GM12874 (cell line): ENCODE measurements around the gene KRTAP10-5.

Source experiments
- TF ChIP-seq, protein P1 (sequence below): IDR thresholded peaks from 2 replicates; pipeline ENCODE4 v1.5.1; 2011; ENCODE audit warnings: low read depth, mild to moderate bottlenecking, control low read depth, low read length, moderate library complexity; ENCODE audit not compliant: insufficient read depth

KRTAP10-5 gene

DNA sequence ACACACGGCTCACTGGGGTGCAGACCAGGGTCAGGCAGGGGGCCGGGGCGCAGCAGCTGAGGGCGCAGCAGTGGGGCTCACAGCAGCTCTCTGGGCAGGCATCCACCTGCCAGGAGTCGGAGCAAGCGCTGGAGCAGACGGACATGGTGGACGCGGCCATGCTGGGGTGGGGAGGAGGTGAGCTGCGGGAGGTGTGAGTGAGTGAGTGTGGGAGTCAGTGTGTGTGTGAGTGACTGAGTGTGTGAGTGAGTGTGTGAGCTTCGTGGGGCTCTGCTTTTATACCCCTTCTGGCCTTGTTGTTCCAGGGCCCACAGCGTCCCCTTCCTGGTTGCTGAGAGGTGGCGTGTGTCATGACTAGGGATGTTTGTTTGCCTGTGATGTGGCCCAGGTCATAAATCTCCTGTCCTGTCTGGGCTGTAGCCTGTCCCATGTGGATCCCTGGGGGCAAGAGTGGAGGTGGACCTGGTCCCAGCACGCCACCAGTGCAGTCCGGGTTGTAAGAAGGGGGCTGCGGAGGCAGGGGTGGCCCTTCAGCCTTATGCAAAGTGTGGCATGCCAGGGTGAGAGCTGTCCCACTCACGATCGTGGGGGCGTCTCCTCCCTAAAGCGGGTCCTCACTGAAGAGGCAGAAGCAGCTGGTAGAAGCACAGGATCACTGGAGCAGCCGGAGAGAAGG, 40.3 kb downstream of the KRTAP10-5 start, which contains the start of gene KRTAP10-1:
KRTAP10-1 (minus strand) TSS at position 205 of the 676 bp plus-strand sequence; CDS start at position 160, 45 bp downstream.
- TF ChIP-seq, protein P1, sequence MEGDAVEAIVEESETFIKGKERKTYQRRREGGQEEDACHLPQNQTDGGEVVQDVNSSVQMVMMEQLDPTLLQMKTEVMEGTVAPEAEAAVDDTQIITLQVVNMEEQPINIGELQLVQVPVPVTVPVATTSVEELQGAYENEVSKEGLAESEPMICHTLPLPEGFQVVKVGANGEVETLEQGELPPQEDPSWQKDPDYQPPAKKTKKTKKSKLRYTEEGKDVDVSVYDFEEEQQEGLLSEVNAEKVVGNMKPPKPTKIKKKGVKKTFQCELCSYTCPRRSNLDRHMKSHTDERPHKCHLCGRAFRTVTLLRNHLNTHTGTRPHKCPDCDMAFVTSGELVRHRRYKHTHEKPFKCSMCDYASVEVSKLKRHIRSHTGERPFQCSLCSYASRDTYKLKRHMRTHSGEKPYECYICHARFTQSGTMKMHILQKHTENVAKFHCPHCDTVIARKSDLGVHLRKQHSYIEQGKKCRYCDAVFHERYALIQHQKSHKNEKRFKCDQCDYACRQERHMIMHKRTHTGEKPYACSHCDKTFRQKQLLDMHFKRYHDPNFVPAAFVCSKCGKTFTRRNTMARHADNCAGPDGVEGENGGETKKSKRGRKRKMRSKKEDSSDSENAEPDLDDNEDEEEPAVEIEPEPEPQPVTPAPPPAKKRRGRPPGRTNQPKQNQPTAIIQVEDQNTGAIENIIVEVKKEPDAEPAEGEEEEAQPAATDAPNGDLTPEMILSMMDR, result no peak

DNA sequence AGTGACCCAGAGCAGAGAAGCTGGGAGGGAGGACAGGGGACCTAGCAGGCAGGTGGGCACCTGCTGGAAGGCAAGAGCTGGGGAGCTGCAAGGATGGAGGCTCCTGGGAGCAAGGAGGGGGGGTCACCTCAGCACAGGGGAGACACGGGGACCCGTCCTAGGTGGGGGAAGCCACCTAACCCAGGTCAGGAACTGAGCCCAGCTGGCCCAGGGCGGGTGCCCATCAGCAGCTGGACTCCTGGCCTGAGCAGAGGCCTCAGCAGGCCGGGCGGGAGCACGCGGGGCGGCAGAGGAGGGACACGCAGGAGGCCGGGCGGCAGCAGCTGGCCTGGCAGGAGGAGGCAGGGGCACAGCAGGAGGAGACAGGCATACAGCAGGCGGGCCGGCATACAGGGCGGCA, 41.4 kb downstream of the KRTAP10-5 start:
- TF ChIP-seq, protein P1, result no peak

DNA sequence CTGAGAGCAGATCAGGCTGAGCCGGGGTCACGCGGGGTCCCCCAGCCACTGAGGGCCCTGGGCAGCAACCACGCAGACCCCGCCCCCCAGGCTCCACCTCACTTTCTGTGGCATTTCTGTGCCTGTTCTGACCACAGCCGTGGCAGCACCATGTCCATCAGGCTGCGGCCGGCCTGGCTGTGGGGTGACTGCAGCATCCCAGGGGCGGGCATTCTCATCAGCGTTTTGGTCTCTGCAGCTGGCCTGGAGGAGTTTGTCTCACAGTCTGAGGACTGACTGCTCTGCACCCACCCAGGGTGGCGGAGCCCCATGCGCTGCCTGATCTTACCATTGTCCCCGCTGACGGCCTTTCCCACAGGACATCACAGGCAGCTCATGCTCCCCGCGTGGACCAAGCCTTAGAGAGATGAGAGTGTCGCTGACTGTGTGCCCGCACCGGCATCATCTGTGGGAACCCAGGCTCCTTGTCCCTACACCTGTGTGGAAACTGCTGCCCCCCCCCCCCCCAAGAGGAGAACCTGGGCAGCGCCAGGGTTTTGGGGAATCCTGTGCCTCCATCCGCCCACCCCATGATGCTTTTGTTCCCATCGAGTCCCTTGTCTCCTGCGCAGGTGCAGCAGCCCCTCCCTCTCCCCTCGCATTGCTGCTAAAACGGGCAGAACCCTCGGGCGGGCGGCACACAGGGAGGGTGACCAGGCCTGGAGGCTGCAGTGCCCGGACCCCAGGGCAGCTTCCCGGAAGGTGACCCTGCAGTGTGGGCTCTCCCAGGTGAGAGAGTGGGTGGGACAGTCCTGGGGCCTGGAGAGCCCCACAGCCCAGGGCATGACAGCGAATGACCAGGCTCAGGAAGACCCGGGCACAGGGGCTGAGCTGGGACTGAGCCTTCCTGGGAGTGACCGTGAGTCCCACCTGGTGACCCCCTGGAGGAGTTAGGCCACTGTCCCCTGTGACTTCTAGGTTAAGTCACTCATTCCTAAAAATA, 42.2 kb downstream of the KRTAP10-5 start:
- TF ChIP-seq, protein P1, result no peak

DNA sequence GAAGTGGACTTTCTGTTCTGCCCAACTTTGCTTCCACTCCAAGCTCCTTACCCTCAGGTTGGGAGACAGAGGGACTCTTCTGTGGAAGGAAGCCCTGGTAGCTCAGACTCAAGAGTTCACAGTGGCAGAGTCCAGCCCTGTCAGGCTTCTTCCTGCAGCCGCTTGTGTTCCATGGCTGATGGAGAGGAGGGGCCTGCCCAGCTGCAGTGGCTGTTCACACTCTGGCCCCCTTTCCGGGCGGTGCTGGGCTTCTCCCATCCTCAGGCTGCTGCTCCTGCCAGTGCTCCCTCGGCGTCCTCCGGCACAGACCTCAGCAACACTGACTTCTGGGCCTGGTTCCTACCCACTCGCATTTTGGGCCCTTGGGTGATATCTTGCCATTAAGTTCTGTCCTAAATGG, 44.4 kb downstream of the KRTAP10-5 start:
- TF ChIP-seq, protein P1, result no peak

DNA sequence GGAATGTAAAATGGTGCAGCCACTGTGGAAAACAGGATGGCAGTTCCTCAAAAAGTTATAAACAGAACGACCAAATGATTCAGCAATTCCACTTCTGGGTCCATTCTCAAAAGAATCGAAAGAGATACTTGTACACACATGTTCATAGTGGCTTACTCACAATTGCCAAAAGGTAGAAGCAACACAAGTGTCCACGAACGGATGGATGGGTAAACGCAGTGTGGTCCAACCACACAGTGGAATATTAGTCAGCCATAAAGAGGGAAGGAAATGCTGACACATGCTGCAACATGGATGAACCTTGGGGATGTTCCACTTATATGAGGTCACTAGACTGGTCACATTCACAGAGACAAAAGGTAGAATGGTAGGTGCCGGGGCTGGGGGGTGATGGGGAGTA, 45.7 kb downstream of the KRTAP10-5 start:
- TF ChIP-seq, protein P1, result no peak

DNA sequence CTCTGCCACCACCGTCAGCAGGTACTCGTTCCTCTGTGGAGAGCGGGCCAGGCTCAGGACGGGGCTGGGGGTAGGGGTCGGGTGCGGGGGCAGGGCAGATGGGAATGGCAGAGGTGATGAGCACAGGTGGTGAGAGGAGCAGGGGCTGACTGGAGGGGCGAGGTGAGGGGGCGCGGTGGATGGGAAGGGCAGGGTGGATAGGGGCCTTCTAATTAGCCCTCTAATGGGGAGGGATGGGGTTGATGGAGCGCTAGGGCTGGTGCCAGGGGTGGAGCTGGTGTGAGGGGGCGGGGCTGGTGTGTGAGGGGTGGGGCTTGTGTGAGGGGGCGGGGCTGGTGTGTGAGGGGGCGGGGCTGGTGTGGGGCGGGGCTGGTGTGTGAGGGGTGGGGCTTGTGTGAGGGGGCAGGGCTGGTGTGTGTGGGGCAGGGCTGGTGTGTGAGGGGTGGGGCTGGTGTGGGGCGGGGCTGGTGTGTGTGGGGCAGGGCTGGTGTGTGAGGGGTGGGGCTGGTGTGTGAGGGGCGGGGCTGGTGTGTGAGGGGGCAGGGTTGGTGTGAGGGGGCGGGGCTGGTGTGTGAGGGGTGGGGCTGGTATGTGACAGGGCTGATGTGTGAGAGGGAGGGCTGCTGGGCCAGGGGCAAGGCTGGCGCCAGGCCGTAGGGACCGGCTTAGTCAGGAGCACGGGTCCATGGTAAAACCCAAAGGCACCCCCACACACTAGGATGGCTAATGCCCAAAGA, 46.3 kb downstream of the KRTAP10-5 start:
- TF ChIP-seq, protein P1, result no peak
